Measurements from ENCODE around the gene PSAT1.

Gene PSAT1

GRCh38 chr9:78325846-78326360 lies 29.0 kb downstream of the PSAT1 start:
- no peak overlapping the region for H3K4me3 ChIP-seq
- H3K9me3 ChIP-seq, result no peaks in the 10 kb centered on the region
- H3K36me3 ChIP-seq, result no peaks in the 10 kb centered on the region
- H3K4me1 ChIP-seq, result no peaks in the 10 kb centered on the region
- TF ChIP-seq CTCF (IDR thresholded peaks at IDR 0.05), result no peak
- no peak for DNase-seq
- intact Hi-C loops (cut with DNase I; ENCODE audit: low total_unique reads), result no loop called here
- H3K27me3 ChIP-seq, result no peaks in the 10 kb centered on the region
- H3K27ac ChIP-seq, result no peak overlapping the region

- DNase-seq, result no peak
- Histone ChIP-seq H3K36me3 (no peaks in the 10 kb centered on the region), H3K4me1 (no peaks in the 10 kb centered on the region), H3K4me3 (no peak overlapping the region), H3K27me3 (no peaks in the 10 kb centered on the region), H3K9me3 (no peaks in the 10 kb centered on the region), H3K27ac (no peak overlapping the region)
- intact Hi-C loops (cut with DNase I; ENCODE audit: low total_unique reads), result no loop called here
- no peak for TF ChIP-seq CTCF (IDR thresholded peaks at IDR 0.05)
These were observed 29.6 kb downstream of the PSAT1 start for GRCh38 chr9:78326564-78326963.

- Histone ChIP-seq H3K36me3 (no peaks in the 10 kb centered on the region), H3K4me1 (no peaks in the 10 kb centered on the region), H3K27me3 (no peaks in the 10 kb centered on the region), H3K27ac (no peak overlapping the region), H3K4me3 (no peak overlapping the region), H3K9me3 (no peaks in the 10 kb centered on the region)
- no peak for TF ChIP-seq CTCF (IDR thresholded peaks at IDR 0.05)
- intact Hi-C loops (cut with DNase I; ENCODE audit: low total_unique reads), result no loop called here
- peak in 1 of 2 donors; percentile 10 for DNase-seq
These were observed 35.5 kb downstream of the PSAT1 start for GRCh38 chr9:78332381-78332780.

GRCh38 chr9:78348848-78349247 lies 51.9 kb downstream of the PSAT1 start:
- H3K9me3 ChIP-seq, result no peaks in the 10 kb centered on the region
- no peak overlapping the region for H3K4me3 ChIP-seq
- H3K27ac ChIP-seq, result no peak overlapping the region
- DNase-seq, result no peak
- no peaks in the 10 kb centered on the region for H3K4me1 ChIP-seq
- intact Hi-C loops (cut with DNase I; ENCODE audit: low total_unique reads), result no loop called here
- H3K27me3 ChIP-seq, result no peaks in the 10 kb centered on the region
- TF ChIP-seq CTCF (IDR thresholded peaks at IDR 0.05), result no peak
- H3K36me3 ChIP-seq, result no peaks in the 10 kb centered on the region

- H3K4me3 ChIP-seq, result no peak overlapping the region
- TF ChIP-seq CTCF (IDR thresholded peaks at IDR 0.05), result no peak
- no peak for DNase-seq
- no peaks in the 10 kb centered on the region for H3K36me3 ChIP-seq
- no peaks in the 10 kb centered on the region for H3K4me1 ChIP-seq
- H3K9me3 ChIP-seq, result no peaks in the 10 kb centered on the region
- no peaks in the 10 kb centered on the region for H3K27me3 ChIP-seq
- intact Hi-C loops (cut with DNase I; ENCODE audit: low total_unique reads), result no loop called here
- H3K27ac ChIP-seq, result no peak overlapping the region
These were observed 54.9 kb downstream of the PSAT1 start for GRCh38 chr9:78351816-78352215.

Data from tibial artery (tissue), 4 donors.